Left lung (tissue), 10 donors: ENCODE results near the gene HNRNPAB. TPM values are rescaled to one million over a fixed set of nuclear protein-coding genes. Genes with fewer than 3 reads are reported as not detected.
"Not testable (repeated sequence)": the region's sequence is repeated elsewhere in the genome, so short reads cannot be mapped to it uniquely, and the experiment has no call there.

Experiments used
- ATAC-seq: fragments of 200-7000 bp; cut with Tn5 transposase; one replicate; pipeline ENCODE4 v1.9.1; 2020; ENCODE audit warnings: moderate library complexity
- DNase-seq, 4 donors: peaks; one replicate each; pipeline ENCODE4 v3.0.0-alpha.2; 2013 to 2020
- H3K27ac ChIP-seq, 2 donors: fragments of 200-600 bp; sonication (generic) in 1 of 2; one replicate each; pipeline versions ENCODE4 v1.5.0 to v1.8.0; 2020 to 2021
- H3K27me3 ChIP-seq, 2 donors: fragments of 200-600 bp; sonication (generic) in 1 of 2; one replicate each; pipeline versions ENCODE4 v1.5.0 to v1.8.0; 2020 to 2021
- H3K36me3 ChIP-seq, 2 donors: fragments of 200-600 bp; sonication (generic) in 1 of 2; one replicate each; pipeline versions ENCODE4 v1.5.0 to v1.8.0; 2020 to 2021
- H3K4me1 ChIP-seq, 2 donors: fragments of 200-600 bp; one replicate each; pipeline ENCODE4 v1.8.0; 2021
- H3K4me3 ChIP-seq, 2 donors: fragments of 200-600 bp; sonication (generic) in 1 of 2; one replicate each; pipeline versions ENCODE4 v1.5.0 to v1.8.0; 2020 to 2021; ENCODE audit warnings: mild to moderate bottlenecking in 1 of 2
- H3K9me3 ChIP-seq, 2 donors: fragments of 200-600 bp; sonication (generic) in 1 of 2; one replicate each; pipeline versions ENCODE4 v1.5.0 to v1.8.0; 2020 to 2021
- intact Hi-C, 2 donors: fragments of 100-400 bp; cut with DNase I; formaldehyde crosslinking; loops; one replicate each; pipeline versions ENCODE4 v1.11.2 to v1.14.2; 2022
- polyA plus RNA-seq, 6 donors: library from polyadenylated mRNA; unstranded; fragments of 120-200 nt; gene quantifications; one replicate each; pipeline ENCODE4 v1.2.1, GENCODE V29; 2013; ENCODE audit not compliant: insufficient read length in 6 of 6
- total RNA-seq, 2 donors: library from RNA; stranded (reverse); fragmentation: NEBNext Ultra II Directional; extraction: Animal tissue kit (Norgen Biotek cat#: 25700); gene quantifications; one replicate each; pipeline ENCODE4 v1.2.1, GENCODE V29; 2021
- TF ChIP-seq, protein P1 (sequence below), 2 donors: fragments of 200-600 bp; sonication (generic) in 1 of 2; IDR thresholded peaks; one replicate each; pipeline versions ENCODE4 v1.5.0 to v1.8.0; 2021; ENCODE audit warnings: antibody characterized with exemption in 2 of 2
- donor health status: DM: no; HTN: yes; CAD: no.
- donor health status: DM: no; HTN: no; CAD: no.

The HNRNPAB gene
- total and polyA plus RNA-seq, 8 donors = 113 to 178 (median 127) TPM

DNA sequence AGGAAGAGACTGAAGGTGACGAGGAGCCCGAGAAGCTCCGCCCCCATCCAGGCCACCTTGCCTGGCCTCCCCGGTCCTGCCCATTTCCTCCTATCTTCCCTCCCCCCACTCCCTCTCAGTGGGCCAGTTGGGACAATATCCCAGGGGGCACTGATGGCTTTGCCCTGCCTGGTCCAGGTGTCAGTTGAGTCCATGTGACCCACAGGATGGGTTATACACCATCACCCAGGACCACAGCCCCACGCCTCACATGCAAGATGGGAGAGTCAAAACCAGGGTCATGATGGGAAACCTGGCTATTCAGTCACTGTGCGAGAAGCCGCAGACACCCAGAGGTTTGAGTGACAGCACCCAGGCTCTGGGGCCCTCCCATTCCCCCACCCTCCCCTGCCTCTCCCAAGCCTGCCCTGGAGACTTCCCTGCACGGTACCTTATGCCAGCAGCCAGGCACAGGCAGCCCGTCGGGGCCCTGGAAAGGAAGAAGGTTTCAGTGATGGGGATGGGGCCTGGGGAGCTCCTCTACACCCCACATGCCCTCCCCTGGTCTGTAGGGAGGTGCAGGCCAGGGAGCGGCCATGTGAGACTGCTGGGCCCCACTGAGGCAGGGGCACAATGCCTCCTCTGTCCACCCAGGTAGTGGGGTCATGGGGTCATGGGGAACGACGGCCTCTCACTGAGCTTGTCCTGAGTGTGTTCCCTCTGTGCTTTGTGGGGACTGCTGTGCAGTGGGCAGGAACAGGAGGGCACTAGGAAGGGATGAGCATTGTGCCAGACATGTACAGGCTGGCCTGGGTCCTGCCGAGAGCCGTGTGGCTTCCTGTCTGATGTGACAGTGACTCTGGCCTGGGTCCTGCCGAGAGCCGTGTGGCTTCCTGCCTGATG lies 34.6 kb downstream of the HNRNPAB start:
- no peak overlapping the region for H3K4me3 ChIP-seq
- H3K27me3 ChIP-seq = no peaks in the 10 kb centered on the region
- H3K36me3 ChIP-seq = no peaks in the 10 kb centered on the region
- ATAC-seq (no peak), DNase-seq (peak in 1 of 4 donors; percentile 81)
- TF ChIP-seq, protein P1, sequence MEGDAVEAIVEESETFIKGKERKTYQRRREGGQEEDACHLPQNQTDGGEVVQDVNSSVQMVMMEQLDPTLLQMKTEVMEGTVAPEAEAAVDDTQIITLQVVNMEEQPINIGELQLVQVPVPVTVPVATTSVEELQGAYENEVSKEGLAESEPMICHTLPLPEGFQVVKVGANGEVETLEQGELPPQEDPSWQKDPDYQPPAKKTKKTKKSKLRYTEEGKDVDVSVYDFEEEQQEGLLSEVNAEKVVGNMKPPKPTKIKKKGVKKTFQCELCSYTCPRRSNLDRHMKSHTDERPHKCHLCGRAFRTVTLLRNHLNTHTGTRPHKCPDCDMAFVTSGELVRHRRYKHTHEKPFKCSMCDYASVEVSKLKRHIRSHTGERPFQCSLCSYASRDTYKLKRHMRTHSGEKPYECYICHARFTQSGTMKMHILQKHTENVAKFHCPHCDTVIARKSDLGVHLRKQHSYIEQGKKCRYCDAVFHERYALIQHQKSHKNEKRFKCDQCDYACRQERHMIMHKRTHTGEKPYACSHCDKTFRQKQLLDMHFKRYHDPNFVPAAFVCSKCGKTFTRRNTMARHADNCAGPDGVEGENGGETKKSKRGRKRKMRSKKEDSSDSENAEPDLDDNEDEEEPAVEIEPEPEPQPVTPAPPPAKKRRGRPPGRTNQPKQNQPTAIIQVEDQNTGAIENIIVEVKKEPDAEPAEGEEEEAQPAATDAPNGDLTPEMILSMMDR (IDR thresholded peaks at IDR 0.05) = no peak
- peaks cover 24 to 83% of the 10 kb centered on the region in 2 donors for H3K4me1 ChIP-seq
- no peaks in the 10 kb centered on the region for H3K9me3 ChIP-seq
- intact Hi-C loops = no loop called here
- H3K27ac ChIP-seq = peak overlapping the region; percentile 73 to 95

GRCh38 chr5:178239626-178240301 lies 35.4 kb downstream of the HNRNPAB start:
- H3K36me3 ChIP-seq, H3K27me3 ChIP-seq, ATAC-seq, H3K4me3 ChIP-seq, H3K9me3 ChIP-seq, intact Hi-C loops: not testable (repeated sequence)
- peak in 1 of 4 donors; percentile 77 for DNase-seq
- Histone ChIP-seq H3K27ac (peak overlapping the region; percentile 59 to 95), H3K4me1 (peaks cover 24 to 74% of the 10 kb centered on the region in 2 donors)

GRCh38 chr5:178240341-178240741 lies 36.0 kb downstream of the HNRNPAB start:
- Histone ChIP-seq H3K4me1 (peaks cover 24 to 69% of the 10 kb centered on the region in 2 donors), H3K27me3 (no peaks in the 10 kb centered on the region), H3K4me3 (no peak overlapping the region), H3K27ac (peak overlapping the region; percentile 59 to 95), H3K36me3 (no peaks in the 10 kb centered on the region), H3K9me3 (no peaks in the 10 kb centered on the region)
- TF ChIP-seq, protein P1 (IDR thresholded peaks at IDR 0.05) = no peak
- DNase-seq (peak in 1 of 4 donors; percentile 69), ATAC-seq (no peak)
- intact Hi-C loops = no loop called here

- peak overlapping the region; percentile 59 to 95 for H3K27ac ChIP-seq
- no peaks in the 10 kb centered on the region for H3K9me3 ChIP-seq
- no peaks in the 10 kb centered on the region for H3K27me3 ChIP-seq
- H3K4me1 ChIP-seq = peaks cover 24 to 64% of the 10 kb centered on the region in 2 donors
- ATAC-seq (peak; percentile 2), DNase-seq (peak in 1 of 4 donors; percentile 53)
- TF ChIP-seq, protein P1 (IDR thresholded peaks at IDR 0.05) = no peak
- no peaks in the 10 kb centered on the region for H3K36me3 ChIP-seq
- intact Hi-C loops = no loop called here
- H3K4me3 ChIP-seq = no peak overlapping the region
Measured at GRCh38 chr5:178240766-178241165, 36.4 kb downstream of the HNRNPAB start.

- DNase-seq (peak in 2 of 4 donors; percentile 70 to 85), ATAC-seq (peak; percentile 23)
- intact Hi-C loops = no loop called here
- TF ChIP-seq, protein P1 (IDR thresholded peaks at IDR 0.05) = no peak
- no peak overlapping the region for H3K4me3 ChIP-seq
- H3K36me3 ChIP-seq = no peaks in the 10 kb centered on the region
- no peaks in the 10 kb centered on the region for H3K27me3 ChIP-seq
- H3K9me3 ChIP-seq = no peaks in the 10 kb centered on the region
- peaks cover 21 to 60% of the 10 kb centered on the region in 2 donors for H3K4me1 ChIP-seq
- H3K27ac ChIP-seq = peak overlapping the region in 1 of 2 donors; percentile 95
Measured at GRCh38 chr5:178241231-178241663, 36.9 kb downstream of the HNRNPAB start.
